Panc1 (cell line): ENCODE measurements around the gene PRXL2B. TPM values are rescaled to one million over a fixed set of nuclear protein-coding genes. Genes with fewer than 3 reads are reported as not detected.

Experiments used
- ATAC-seq: fragments of 200-7000 bp; cut with Tn5 transposase; 2 replicates; pipeline ENCODE4 v1.9.1; 2020; ENCODE audit warnings: mild to moderate bottlenecking, moderate library complexity
- BruUV-seq: library from RNA; stranded (reverse); fragments of 400-500 nt; replicated peaks from 2 replicates; lab custom pipeline; 2021; lab: Mats Ljungman, UMichigan
- CTCF ChIA-PET: fragments of 300-600 bp; sonication (Branson Sonifier 250); formaldehyde crosslinking; loops from one replicate; lab custom pipeline; 2022; ENCODE audit warnings: antibody characterized with exemption; lab: Charles Lee
- POLR2A ChIA-PET: fragments of 300-600 bp; sonication (Branson Sonifier 250); formaldehyde crosslinking; loops from one replicate; lab custom pipeline; 2022; ENCODE audit warnings: antibody characterized with exemption; lab: Charles Lee
- DNase-seq: peaks from one replicate; pipeline ENCODE4 v3.0.0-alpha.2; 2010; ENCODE audit warnings: low read depth, low spot score
- H3K27ac ChIP-seq: 2 replicates; pipeline ENCODE4 v1.5.1; 2011; ENCODE audit warnings: mild to moderate bottlenecking, low read length, inconsistent platforms
- H3K27me3 ChIP-seq: fragments of 200-500 bp; sonication (Bioruptor generic); 2 replicates; pipeline ENCODE4 v1.6.0; 2014; ENCODE audit warnings: low read length, inconsistent platforms; ENCODE audit not compliant: control insufficient read depth, insufficient read depth
- H3K36me3 ChIP-seq: fragments of 200-500 bp; sonication (Bioruptor generic); 2 replicates; pipeline ENCODE4 v1.5.1; 2014; ENCODE audit warnings: inconsistent platforms, mild to moderate bottlenecking, low read length, moderate library complexity; ENCODE audit not compliant: control insufficient read depth, insufficient read depth
- H3K4me1 ChIP-seq: 2 replicates; pipeline ENCODE4 v1.5.1; 2011; ENCODE audit warnings: inconsistent platforms, mild to moderate bottlenecking, low read length, moderate library complexity; ENCODE audit not compliant: control insufficient read depth, insufficient read depth
- H3K4me3 ChIP-seq, 2 experiments: 2 replicates each; pipeline ENCODE4 v1.5.1; 2011 to 2012; ENCODE audit warnings: low read depth in 2 of 2, low read length in 2 of 2, mild to moderate bottlenecking in 2 of 2, inconsistent platforms in 1 of 2, moderate library complexity in 1 of 2
- H3K9me3 ChIP-seq: fragments of 200-500 bp; sonication (Bioruptor generic); 2 replicates; pipeline ENCODE4 v1.5.1; 2014; ENCODE audit warnings: low read depth, mild to moderate bottlenecking, inconsistent platforms, low read length, moderate library complexity; ENCODE audit not compliant: control insufficient read depth, insufficient read depth
- POLR2AphosphoS5 ChIP-seq: IDR thresholded peaks from 2 replicates; pipeline ENCODE4 v1.6.1; 2012; ENCODE audit warnings: mild to moderate bottlenecking, low read depth, low read length, moderate library complexity
- SIN3A ChIP-seq: IDR thresholded peaks from 2 replicates; pipeline ENCODE4 v1.6.1; 2012; ENCODE audit warnings: low read depth, mild to moderate bottlenecking, low read length, moderate library complexity, borderline replicate concordance; ENCODE audit not compliant: insufficient read depth
- TCF7L2 ChIP-seq: IDR thresholded peaks from 2 replicates; pipeline ENCODE4 v1.6.1; 2011; ENCODE audit warnings: mild to moderate bottlenecking, low read depth, low read length, inconsistent platforms
- in situ Hi-C: cut with HindIII; loops from 2 replicates; pipeline ENCODE4 v1.10.0; 2016; ENCODE audit warnings: low sequenced_read_pairs, low pct_unique_long_range_greater_than_20kb
- intact Hi-C: fragments of 100-400 bp; cut with micrococcal nuclease; formaldehyde crosslinking; loops from one replicate; pipeline ENCODE4 v1.10.0; 2022; ENCODE audit not compliant: unreplicated experiment
- total RNA-seq: library from RNA; stranded (reverse); gene quantifications from one replicate; pipeline ENCODE4 v1.2.1, GENCODE V29; 2021; ENCODE audit not compliant: unreplicated experiment
- TF ChIP-seq, protein P1 (sequence below), 2 experiments: IDR thresholded peaks; 2 replicates each; pipeline ENCODE4 v1.6.1; 2011 to 2012; ENCODE audit warnings: low read depth in 2 of 2, control low read depth in 1 of 2, low read length in 1 of 2, mild to moderate bottlenecking in 1 of 2, moderate library complexity in 1 of 2; ENCODE audit not compliant: insufficient read depth in 1 of 2
- TF ChIP-seq, protein P2 (sequence below): fragments of 450-650 bp; IDR thresholded peaks from 2 replicates; pipeline ENCODE4 v1.5.1; 2017; ENCODE audit warnings: mild to moderate bottlenecking

PRXL2B gene
- total RNA-seq, 1 experiment from 2014 or later: 17.0 TPM

- no peaks in the 10 kb centered on the region for H3K36me3 ChIP-seq
- H3K27me3 ChIP-seq: no peaks in the 10 kb centered on the region
- ChIA-PET CTCF (no interaction called here), POLR2A (no interaction called here)
- in situ Hi-C loops: no loop called here
- H3K4me1 ChIP-seq: no peaks in the 10 kb centered on the region
- no peak for ATAC-seq
- no peak overlapping the region for H3K4me3 ChIP-seq
- intact Hi-C loops: no loop called here
- H3K27ac ChIP-seq: no peak overlapping the region
- no peaks in the 10 kb centered on the region for H3K9me3 ChIP-seq
- TF ChIP-seq, protein P1, sequence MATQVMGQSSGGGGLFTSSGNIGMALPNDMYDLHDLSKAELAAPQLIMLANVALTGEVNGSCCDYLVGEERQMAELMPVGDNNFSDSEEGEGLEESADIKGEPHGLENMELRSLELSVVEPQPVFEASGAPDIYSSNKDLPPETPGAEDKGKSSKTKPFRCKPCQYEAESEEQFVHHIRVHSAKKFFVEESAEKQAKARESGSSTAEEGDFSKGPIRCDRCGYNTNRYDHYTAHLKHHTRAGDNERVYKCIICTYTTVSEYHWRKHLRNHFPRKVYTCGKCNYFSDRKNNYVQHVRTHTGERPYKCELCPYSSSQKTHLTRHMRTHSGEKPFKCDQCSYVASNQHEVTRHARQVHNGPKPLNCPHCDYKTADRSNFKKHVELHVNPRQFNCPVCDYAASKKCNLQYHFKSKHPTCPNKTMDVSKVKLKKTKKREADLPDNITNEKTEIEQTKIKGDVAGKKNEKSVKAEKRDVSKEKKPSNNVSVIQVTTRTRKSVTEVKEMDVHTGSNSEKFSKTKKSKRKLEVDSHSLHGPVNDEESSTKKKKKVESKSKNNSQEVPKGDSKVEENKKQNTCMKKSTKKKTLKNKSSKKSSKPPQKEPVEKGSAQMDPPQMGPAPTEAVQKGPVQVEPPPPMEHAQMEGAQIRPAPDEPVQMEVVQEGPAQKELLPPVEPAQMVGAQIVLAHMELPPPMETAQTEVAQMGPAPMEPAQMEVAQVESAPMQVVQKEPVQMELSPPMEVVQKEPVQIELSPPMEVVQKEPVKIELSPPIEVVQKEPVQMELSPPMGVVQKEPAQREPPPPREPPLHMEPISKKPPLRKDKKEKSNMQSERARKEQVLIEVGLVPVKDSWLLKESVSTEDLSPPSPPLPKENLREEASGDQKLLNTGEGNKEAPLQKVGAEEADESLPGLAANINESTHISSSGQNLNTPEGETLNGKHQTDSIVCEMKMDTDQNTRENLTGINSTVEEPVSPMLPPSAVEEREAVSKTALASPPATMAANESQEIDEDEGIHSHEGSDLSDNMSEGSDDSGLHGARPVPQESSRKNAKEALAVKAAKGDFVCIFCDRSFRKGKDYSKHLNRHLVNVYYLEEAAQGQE (IDR thresholded peaks at IDR 0.05; ENCODE audit: insufficient read depth in 1 of 2, low read depth in 2 of 2, low read length in 1 of 2): no peak
- TF ChIP-seq TCF7L2: no peak
- TF ChIP-seq POLR2AphosphoS5: no peak
- TF ChIP-seq SIN3A: no peak
- TF ChIP-seq, protein P2, sequence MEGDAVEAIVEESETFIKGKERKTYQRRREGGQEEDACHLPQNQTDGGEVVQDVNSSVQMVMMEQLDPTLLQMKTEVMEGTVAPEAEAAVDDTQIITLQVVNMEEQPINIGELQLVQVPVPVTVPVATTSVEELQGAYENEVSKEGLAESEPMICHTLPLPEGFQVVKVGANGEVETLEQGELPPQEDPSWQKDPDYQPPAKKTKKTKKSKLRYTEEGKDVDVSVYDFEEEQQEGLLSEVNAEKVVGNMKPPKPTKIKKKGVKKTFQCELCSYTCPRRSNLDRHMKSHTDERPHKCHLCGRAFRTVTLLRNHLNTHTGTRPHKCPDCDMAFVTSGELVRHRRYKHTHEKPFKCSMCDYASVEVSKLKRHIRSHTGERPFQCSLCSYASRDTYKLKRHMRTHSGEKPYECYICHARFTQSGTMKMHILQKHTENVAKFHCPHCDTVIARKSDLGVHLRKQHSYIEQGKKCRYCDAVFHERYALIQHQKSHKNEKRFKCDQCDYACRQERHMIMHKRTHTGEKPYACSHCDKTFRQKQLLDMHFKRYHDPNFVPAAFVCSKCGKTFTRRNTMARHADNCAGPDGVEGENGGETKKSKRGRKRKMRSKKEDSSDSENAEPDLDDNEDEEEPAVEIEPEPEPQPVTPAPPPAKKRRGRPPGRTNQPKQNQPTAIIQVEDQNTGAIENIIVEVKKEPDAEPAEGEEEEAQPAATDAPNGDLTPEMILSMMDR: no peak
- DNase-seq: no peak
- no TSS peak for BruUV-seq
Measured at GRCh38 chr1:2594641-2595131, 8.1 kb downstream of the PRXL2B start.

DNA sequence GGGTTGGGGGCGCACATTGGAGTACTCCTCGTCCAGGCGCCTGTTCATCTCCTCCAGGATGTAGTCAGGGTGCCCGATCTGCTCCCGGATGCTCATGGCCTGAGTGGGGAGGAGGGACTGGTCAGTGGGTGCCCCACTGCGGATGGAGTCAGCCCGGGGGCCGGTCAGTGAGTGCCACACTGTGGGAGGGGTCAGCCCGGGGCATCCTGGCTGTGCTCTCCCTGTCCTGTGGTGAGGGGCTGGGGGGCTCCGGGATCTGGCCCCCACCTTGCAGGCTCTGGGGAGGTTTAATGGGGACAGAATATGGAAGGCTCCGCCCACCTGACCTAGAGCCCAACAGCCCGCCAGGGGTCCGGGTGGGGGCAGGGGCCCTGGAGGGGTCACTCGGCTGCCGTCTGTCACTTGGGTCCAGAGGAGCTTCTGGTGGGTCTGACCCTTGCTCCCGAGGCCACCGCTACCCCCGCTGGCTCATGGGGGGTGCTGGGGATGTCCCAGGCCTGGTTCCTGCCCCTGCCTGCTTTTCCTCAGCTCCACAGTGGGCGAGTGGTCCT lies 8.8 kb downstream of the PRXL2B start:
- Histone ChIP-seq H3K36me3 (no peaks in the 10 kb centered on the region), H3K9me3 (no peaks in the 10 kb centered on the region), H3K4me3 (no peak overlapping the region), H3K27ac (no peak overlapping the region), H3K4me1 (no peaks in the 10 kb centered on the region), H3K27me3 (no peaks in the 10 kb centered on the region)
- BruUV-seq: no TSS peak
- ATAC-seq: no peak
- ChIA-PET CTCF (no interaction called here), POLR2A (no interaction called here)
- in situ Hi-C loops: no loop called here
- no peak for DNase-seq
- TF ChIP-seq, protein P1 (IDR thresholded peaks at IDR 0.05; ENCODE audit: insufficient read depth in 1 of 2, low read depth in 2 of 2, low read length in 1 of 2): no peak
- TF ChIP-seq, protein P2: no peak
- TF ChIP-seq SIN3A: no peak
- no peak for TF ChIP-seq POLR2AphosphoS5
- no peak for TF ChIP-seq TCF7L2
- intact Hi-C loops: no loop called here
